Small intestine (tissue), 7 donors: ENCODE data around the gene MTF1. TPM values are rescaled to one million over a fixed set of nuclear protein-coding genes. Genes with fewer than 3 reads are reported as not detected.

ENCODE experiments used
- DNase-seq, 2 donors: peaks; one replicate each; pipeline versions ENCODE4 v3.0.0 to v3.0.0-alpha.2; 2013
- FAIRE-seq: peaks from 2 replicates; lab custom pipeline; 2012; peaks lifted over from hg19 to GRCh38; lab: Jason Lieb, UNC
- H3K27ac ChIP-seq, 3 donors: one replicate each; pipeline ENCODE4 v1.5.1; 2013; ENCODE audit warnings: low read length in 2 of 3, mild to moderate bottlenecking in 2 of 3, control low read depth in 1 of 3, inconsistent platforms in 1 of 3, low read depth in 1 of 3, moderate library complexity in 1 of 3
- H3K27me3 ChIP-seq, 3 donors: one replicate each; pipeline ENCODE4 v1.6.1; 2013; ENCODE audit warnings: low read length in 3 of 3, inconsistent platforms in 1 of 3; ENCODE audit not compliant: control insufficient read depth in 3 of 3, insufficient read depth in 3 of 3
- H3K36me3 ChIP-seq, 3 donors: one replicate each; pipeline ENCODE4 v1.6.1; 2013; ENCODE audit warnings: low read length in 3 of 3, inconsistent platforms in 1 of 3, low read depth in 1 of 3, mild to moderate bottlenecking in 1 of 3, moderate library complexity in 1 of 3; ENCODE audit not compliant: control insufficient read depth in 3 of 3, insufficient read depth in 2 of 3
- H3K4me1 ChIP-seq, 3 donors: one replicate each; pipeline ENCODE4 v1.6.1; 2013; ENCODE audit warnings: low read length in 2 of 3, inconsistent platforms in 1 of 3, low read depth in 1 of 3, mild to moderate bottlenecking in 1 of 3, moderate library complexity in 1 of 3; ENCODE audit not compliant: control insufficient read depth in 3 of 3, insufficient read depth in 2 of 3
- H3K4me3 ChIP-seq, 3 donors: one replicate each; pipeline ENCODE4 v1.5.1; 2013; ENCODE audit warnings: low read length in 3 of 3, control low read depth in 1 of 3, inconsistent platforms in 1 of 3, low read depth in 1 of 3, mild to moderate bottlenecking in 1 of 3, moderate library complexity in 1 of 3
- H3K9me3 ChIP-seq, 2 donors: one replicate each; pipeline ENCODE4 v1.6.1; 2013; ENCODE audit warnings: low read depth in 1 of 2, low read length in 1 of 2; ENCODE audit not compliant: control insufficient read depth in 2 of 2, insufficient read depth in 1 of 2
- WGBS, 3 donors: extraction: QIAGEN DNeasy Blood & Tissue Kit; methylation state at CpG; one replicate each; pipeline ENCODE4 v1.1.7; 2013; 5-methylcytosine and 5-hydroxymethylcytosine counted together
- polyA plus RNA-seq, 4 donors: library from polyadenylated mRNA; stranded (reverse) in 3 of 4; unstranded in 1 of 4; fragments of 200-250 nt in 3 of 4; fragments of 120-200 nt in 1 of 4; gene quantifications; one replicate each; pipeline versions ENCODE4 v1.2.1 to v1.2.3, GENCODE V29; 2013
- donor health status: healthy with polysubstance abuse.
- donor health status: control.
- donor health status: control.
- donor health status: Bipolar disorder and iron deficiency.
- donor health status: healthy.

MTF1 gene
- polyA plus RNA-seq, 4 donors: 1.6 to 5.7 (median 3.1) TPM

GRCh38 chr1:37807555-37808368, 51.6 kb downstream of the MTF1 start, which contains the start of the genes C1orf122 and YRDC:
Gene C1orf122, plus strand, starts transcription at chr1:37807790. Its CDS starts 615 bp downstream, at chr1:37808405.
Gene YRDC, minus strand, starts transcription at chr1:37808208. Its CDS starts 28 bp downstream, at chr1:37808180.
- Histone ChIP-seq H3K27me3 (no peaks in the 10 kb centered on the region), H3K36me3 (peaks cover 15 to 42% (median 17%) of the 10 kb centered on the region in 3 donors), H3K27ac (peak within 1 kb of the TSS; percentile 71 to 98 (median 85)), H3K4me3 (peak within 1 kb of the TSS; percentile 71 to 86 (median 76)), H3K9me3 (no peaks in the 10 kb centered on the region), H3K4me1 (peaks cover 2 to 7% (median 5%) of the 10 kb centered on the region in 3 donors)
- DNase-seq: peak; percentile 94 to 96
- 0% methylated on average over 62 to 95 of the region's 95 CpGs for WGBS, 3 donors
- no peak for FAIRE-seq

GRCh38 chr1:37807220-37807554, 52.2 kb downstream of the MTF1 start:
- WGBS, 3 donors: 6 to 12% (median 10%) methylated on average over 9 of the region's 9 CpGs
- Histone ChIP-seq H3K4me1 (peaks cover 2 to 7% (median 5%) of the 10 kb centered on the region in 3 donors), H3K9me3 (no peaks in the 10 kb centered on the region), H3K36me3 (peaks cover 15 to 43% (median 17%) of the 10 kb centered on the region in 3 donors), H3K27me3 (no peaks in the 10 kb centered on the region), H3K27ac (peak overlapping the region; percentile 41 to 98 (median 71)), H3K4me3 (peak overlapping the region; percentile 71 to 86 (median 76))
- FAIRE-seq: no peak
- DNase-seq: peak in 1 of 2 donors; percentile 6

- DNase-seq (no peak), FAIRE-seq (no peak)
- H3K27ac ChIP-seq: no peak overlapping the region
- H3K9me3 ChIP-seq: no peaks in the 10 kb centered on the region
- H3K4me3 ChIP-seq: no peak overlapping the region
- H3K27me3 ChIP-seq: no peaks in the 10 kb centered on the region
- H3K36me3 ChIP-seq: peaks cover 15 to 51% (median 17%) of the 10 kb centered on the region in 3 donors
- 87 to 100% (median 92%) methylated on average over 1 of the region's 1 CpG for WGBS, 3 donors
- peaks cover 0 to 2% (median 0%) of the 10 kb centered on the region in 3 donors for H3K4me1 ChIP-seq
Measured at GRCh38 chr1:37802439-37802838, 57.0 kb downstream of the MTF1 start.

GRCh38 chr1:37797750-37798345, 61.5 kb downstream of the MTF1 start:
- no peak overlapping the region for H3K4me3 ChIP-seq
- H3K4me1 ChIP-seq: peaks cover 0 to 4% (median 0%) of the 10 kb centered on the region in 3 donors
- H3K27ac ChIP-seq: no peak overlapping the region
- H3K27me3 ChIP-seq: peaks cover 0 to 13% (median 0%) of the 10 kb centered on the region in 3 donors
- DNase-seq (no peak), FAIRE-seq (no peak)
- peaks cover 0 to 19% (median 0%) of the 10 kb centered on the region in 3 donors for H3K36me3 ChIP-seq
- WGBS, 3 donors: 89 to 95% (median 91%) methylated on average over 3 of the region's 3 CpGs
- H3K9me3 ChIP-seq: no peaks in the 10 kb centered on the region

GRCh38 chr1:37795340-37796125, 63.9 kb downstream of the MTF1 start:
- H3K4me3 ChIP-seq: peak overlapping the region in 1 of 3 donors; percentile 24
- WGBS, 3 donors: 27 to 29% (median 29%) methylated on average over 22 of the region's 22 CpGs
- DNase-seq (peak; percentile 39 to 79), FAIRE-seq (no peak)
- H3K27me3 ChIP-seq: peaks cover 0 to 21% (median 0%) of the 10 kb centered on the region in 3 donors
- H3K36me3 ChIP-seq: peaks cover 0 to 11% (median 0%) of the 10 kb centered on the region in 3 donors
- no peaks in the 10 kb centered on the region for H3K9me3 ChIP-seq
- no peak overlapping the region for H3K27ac ChIP-seq
- H3K4me1 ChIP-seq: peaks cover 0 to 4% (median 0%) of the 10 kb centered on the region in 3 donors

- DNase-seq (peak in 1 of 2 donors; percentile 6), FAIRE-seq (no peak)
- Histone ChIP-seq H3K9me3 (no peaks in the 10 kb centered on the region), H3K4me3 (peak overlapping the region; percentile 24 to 71 (median 57)), H3K27ac (no peak overlapping the region), H3K27me3 (peaks cover 0 to 23% (median 0%) of the 10 kb centered on the region in 3 donors), H3K4me1 (peaks cover 0 to 4% (median 0%) of the 10 kb centered on the region in 3 donors), H3K36me3 (peaks cover 0 to 4% (median 0%) of the 10 kb centered on the region in 3 donors)
- WGBS, 3 donors: 8 to 18% (median 10%) methylated on average over 29 to 59 of the region's 59 CpGs
Measured at GRCh38 chr1:37794372-37795339, 64.7 kb downstream of the MTF1 start.

GRCh38 chr1:37793773-37794371, 65.5 kb downstream of the MTF1 start, which contains the start of gene MANEAL:
Gene MANEAL, plus strand, starts transcription at chr1:37793847. Its CDS starts 336 bp downstream, at chr1:37794183.
- Histone ChIP-seq H3K9me3 (no peaks in the 10 kb centered on the region), H3K4me3 (peak within 1 kb of the TSS; percentile 24 to 71 (median 57)), H3K27ac (no peak within 1 kb of the TSS), H3K4me1 (peaks cover 0 to 4% (median 0%) of the 10 kb centered on the region in 3 donors), H3K36me3 (no peaks in the 10 kb centered on the region), H3K27me3 (peaks cover 0 to 23% (median 0%) of the 10 kb centered on the region in 3 donors)
- WGBS, 3 donors: 0 to 1% (median 0%) methylated on average over 28 to 82 of the region's 82 CpGs
- FAIRE-seq (no peak), DNase-seq (peak; percentile 35 to 71)
